Keratinocyte (primary cell): Measurements from ENCODE around the gene NFAT5. TPM values are rescaled to one million over a fixed set of nuclear protein-coding genes. Genes with fewer than 3 reads are reported as not detected.

Experiments
- DNase-seq: peaks from one replicate; pipeline ENCODE4 v3.0.0-alpha.2; 2011; ENCODE audit warnings: low read depth, missing footprints, low spot score
- FAIRE-seq: peaks from 2 replicates; lab custom pipeline; 2011; peaks lifted over from hg19 to GRCh38; lab: Jason Lieb, UNC
- H2AFZ ChIP-seq: 2 replicates; pipeline ENCODE4 v1.6.0; 2012; ENCODE audit warnings: low read length, control low read depth, inconsistent platforms; ENCODE audit not compliant: control insufficient read depth
- H3K27ac ChIP-seq: 2 replicates; pipeline ENCODE4 v1.5.1; 2011; ENCODE audit warnings: low read length; ENCODE audit not compliant: control insufficient read depth, insufficient read depth
- H3K27me3 ChIP-seq: 3 replicates; pipeline ENCODE4 v1.6.0; 2011; ENCODE audit warnings: low read length; ENCODE audit not compliant: control insufficient read depth, insufficient read depth; ENCODE audit errors: extremely low read depth
- H3K36me3 ChIP-seq, 2 experiments: 2 replicates in 1 of 2; 3 replicates in 1 of 2; pipeline ENCODE4 v1.5.1; 2011; ENCODE audit warnings: low read length in 2 of 2, mild to moderate bottlenecking in 1 of 2; ENCODE audit not compliant: control insufficient read depth in 2 of 2, insufficient read depth in 2 of 2; ENCODE audit errors: extremely low read depth in 1 of 2
- H3K4me1 ChIP-seq: 3 replicates; pipeline ENCODE4 v1.5.1; 2011; ENCODE audit warnings: low read length; ENCODE audit not compliant: control insufficient read depth, insufficient read depth; ENCODE audit errors: extremely low read depth
- H3K4me2 ChIP-seq: 3 replicates; pipeline ENCODE4 v1.6.0; 2011; ENCODE audit warnings: low read depth, low read length; ENCODE audit not compliant: control insufficient read depth, insufficient read depth; ENCODE audit errors: extremely low read depth
- H3K4me3 ChIP-seq, 3 experiments: fragments of 200-600 bp in 1 of 3; sonication (generic) in 1 of 3; 2 replicates in 2 of 3; 3 replicates in 1 of 3; pipeline ENCODE4 v1.5.1; 2011 to 2016; ENCODE audit warnings: low read length in 3 of 3, mild to moderate bottlenecking in 3 of 3, control low read depth in 2 of 3, inconsistent platforms in 1 of 3, low read depth in 1 of 3, mixed read lengths in 1 of 3, mixed run types in 1 of 3, moderate library complexity in 1 of 3; ENCODE audit not compliant: control insufficient read depth in 2 of 3, insufficient read depth in 2 of 3; ENCODE audit errors: extremely low read depth in 1 of 3
- H3K79me2 ChIP-seq: 2 replicates; pipeline ENCODE4 v1.6.0; 2012; ENCODE audit warnings: low read length; ENCODE audit not compliant: control insufficient read depth, insufficient read depth
- H3K9ac ChIP-seq: 3 replicates; pipeline ENCODE4 v1.6.0; 2011; ENCODE audit warnings: low read length; ENCODE audit not compliant: control insufficient read depth, insufficient read depth; ENCODE audit errors: extremely low read depth
- H3K9me1 ChIP-seq: 3 replicates; pipeline ENCODE4 v1.6.0; 2011; ENCODE audit warnings: low read length; ENCODE audit not compliant: control insufficient read depth, insufficient read depth; ENCODE audit errors: extremely low read depth
- H3K9me3 ChIP-seq: 2 replicates; pipeline ENCODE4 v1.5.1; 2012; ENCODE audit warnings: low read depth, low read length; ENCODE audit not compliant: control insufficient read depth
- H4K20me1 ChIP-seq: 3 replicates; pipeline ENCODE4 v1.6.0; 2011; ENCODE audit warnings: low read length; ENCODE audit not compliant: control insufficient read depth, insufficient read depth; ENCODE audit errors: extremely low read depth
- EZH2 ChIP-seq: IDR thresholded peaks from one replicate; pipeline ENCODE4 v1.6.1; 2012; ENCODE audit warnings: inconsistent platforms, mild to moderate bottlenecking, low read length, moderate library complexity
- dilution Hi-C: fragments of 300-500 bp; cut with MboI; formaldehyde crosslinking; loops from one replicate; pipeline ENCODE4 v1.7.0; 2020; ENCODE audit warnings: low sequenced_read_pairs; ENCODE audit not compliant: extremely low pct_ligation_motif_present
- polyA plus RNA-seq, 5 experiments: library from polyadenylated mRNA; depleted of rRNA in 3 of 5; stranded (reverse) in 3 of 5; stranded (forward) in 1 of 5; unstranded in 1 of 5; fragments of >200 nt; gene quantifications; 1 replicate in 1 of 5; 2 replicates in 3 of 5; 3 replicates in 1 of 5; pipeline versions ENCODE4 v1.2.1 to v1.2.3, GENCODE V29; 2011 to 2012; ENCODE audit warnings: missing spikeins in 2 of 5, low read depth in 1 of 5, low replicate concordance in 1 of 5
- TF ChIP-seq, protein P1 (sequence below), 3 experiments: IDR thresholded peaks in 1 of 3; conservative IDR thresholded peaks in 1 of 3; optimal IDR thresholded peaks in 1 of 3; 2 replicates in 2 of 3; 3 replicates in 1 of 3; pipeline versions ENCODE3 to v1.5.1; 2011; ENCODE audit warnings: low read length in 3 of 3, mild to moderate bottlenecking in 3 of 3, moderate library complexity in 2 of 3, control low read depth in 1 of 3, inconsistent platforms in 1 of 3; ENCODE audit not compliant: insufficient read depth in 2 of 3; ENCODE audit errors: extremely low read depth in 1 of 3

Gene NFAT5
- polyA plus RNA-seq, 1 donor (not counting 4 experiments of a cell fraction or from before 2014, with no cell fraction given), result 24.9 TPM

DNA sequence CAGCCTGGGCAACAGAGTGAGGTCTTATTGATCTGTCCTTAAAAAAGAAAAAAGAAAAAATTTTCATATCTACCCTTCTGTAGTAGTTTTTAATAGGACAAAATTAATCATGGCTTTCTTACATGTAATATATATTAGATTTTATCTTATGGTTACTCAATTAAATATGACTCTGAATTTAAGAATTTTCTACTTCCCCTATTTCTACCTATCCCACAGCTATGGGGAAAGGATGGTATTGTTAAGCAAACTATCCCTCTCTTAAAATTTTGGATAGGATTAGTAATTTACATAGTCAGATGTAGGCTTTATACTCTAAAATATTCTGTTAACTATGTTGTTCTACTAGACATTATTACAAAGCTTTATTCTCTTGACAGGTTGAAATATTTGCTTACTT, 98.1 kb downstream of the NFAT5 start:
- TF ChIP-seq, protein P1, sequence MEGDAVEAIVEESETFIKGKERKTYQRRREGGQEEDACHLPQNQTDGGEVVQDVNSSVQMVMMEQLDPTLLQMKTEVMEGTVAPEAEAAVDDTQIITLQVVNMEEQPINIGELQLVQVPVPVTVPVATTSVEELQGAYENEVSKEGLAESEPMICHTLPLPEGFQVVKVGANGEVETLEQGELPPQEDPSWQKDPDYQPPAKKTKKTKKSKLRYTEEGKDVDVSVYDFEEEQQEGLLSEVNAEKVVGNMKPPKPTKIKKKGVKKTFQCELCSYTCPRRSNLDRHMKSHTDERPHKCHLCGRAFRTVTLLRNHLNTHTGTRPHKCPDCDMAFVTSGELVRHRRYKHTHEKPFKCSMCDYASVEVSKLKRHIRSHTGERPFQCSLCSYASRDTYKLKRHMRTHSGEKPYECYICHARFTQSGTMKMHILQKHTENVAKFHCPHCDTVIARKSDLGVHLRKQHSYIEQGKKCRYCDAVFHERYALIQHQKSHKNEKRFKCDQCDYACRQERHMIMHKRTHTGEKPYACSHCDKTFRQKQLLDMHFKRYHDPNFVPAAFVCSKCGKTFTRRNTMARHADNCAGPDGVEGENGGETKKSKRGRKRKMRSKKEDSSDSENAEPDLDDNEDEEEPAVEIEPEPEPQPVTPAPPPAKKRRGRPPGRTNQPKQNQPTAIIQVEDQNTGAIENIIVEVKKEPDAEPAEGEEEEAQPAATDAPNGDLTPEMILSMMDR (optimal IDR thresholded peaks at IDR 0.05 in 1 of 3, IDR thresholded peaks at IDR 0.05 in 1 of 3, conservative IDR thresholded peaks at IDR 0.05 in 1 of 3; ENCODE audit: extremely low read depth in 1 of 3, insufficient read depth in 2 of 3, low read length in 3 of 3), result no peak
- TF ChIP-seq EZH2, result no peak
- no peak overlapping the region for H3K4me2 ChIP-seq
- peaks cover 3% of the 10 kb centered on the region for H3K4me1 ChIP-seq
- H3K9me1 ChIP-seq, result no peaks in the 10 kb centered on the region
- no peak for DNase-seq
- no peak for FAIRE-seq
- no peak overlapping the region for H3K27ac ChIP-seq
- H3K79me2 ChIP-seq, result peaks cover under 1% of the 10 kb centered on the region
- no peak overlapping the region for H2AFZ ChIP-seq
- no peaks in the 10 kb centered on the region for H3K9me3 ChIP-seq
- H3K27me3 ChIP-seq, result no peaks in the 10 kb centered on the region
- no peaks in the 10 kb centered on the region for H4K20me1 ChIP-seq
- H3K36me3 ChIP-seq, result peaks cover 9 to 11% of the 10 kb centered on the region in 2 experiments
- H3K4me3 ChIP-seq, result no peak overlapping the region
- dilution Hi-C loops, result no loop called here
- H3K9ac ChIP-seq, result no peak overlapping the region

DNA sequence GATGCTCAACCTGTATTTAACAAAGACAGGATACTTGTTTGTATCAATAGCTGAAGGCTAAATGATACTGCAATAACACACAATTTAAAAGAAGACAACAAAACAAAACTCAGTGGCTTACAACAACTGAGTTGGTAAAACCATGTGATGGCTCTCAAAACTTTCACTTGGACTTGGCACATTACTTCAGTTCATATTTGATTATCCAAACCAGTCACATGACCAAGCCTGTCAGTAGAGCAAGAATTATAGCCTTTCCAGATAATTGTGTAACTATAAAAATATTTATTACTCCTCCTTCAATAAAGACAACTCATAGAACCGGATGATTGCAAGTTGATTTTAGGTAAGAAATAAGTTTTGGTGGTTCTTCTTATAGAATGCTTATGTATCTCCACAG, 103.8 kb downstream of the NFAT5 start:
- H3K4me1 ChIP-seq, result no peaks in the 10 kb centered on the region
- H4K20me1 ChIP-seq, result no peaks in the 10 kb centered on the region
- dilution Hi-C loops, result no loop called here
- no peak for FAIRE-seq
- no peak overlapping the region for H3K27ac ChIP-seq
- no peak overlapping the region for H3K4me3 ChIP-seq
- no peak for TF ChIP-seq EZH2
- TF ChIP-seq, protein P1 (optimal IDR thresholded peaks at IDR 0.05 in 1 of 3, IDR thresholded peaks at IDR 0.05 in 1 of 3, conservative IDR thresholded peaks at IDR 0.05 in 1 of 3; ENCODE audit: extremely low read depth in 1 of 3, insufficient read depth in 2 of 3, low read length in 3 of 3), result no peak
- H2AFZ ChIP-seq, result no peak overlapping the region
- no peak for DNase-seq
- H3K4me2 ChIP-seq, result no peak overlapping the region
- no peaks in the 10 kb centered on the region for H3K9me3 ChIP-seq
- no peaks in the 10 kb centered on the region for H3K9me1 ChIP-seq
- no peak overlapping the region for H3K9ac ChIP-seq
- peaks cover 11 to 25% of the 10 kb centered on the region in 2 experiments for H3K36me3 ChIP-seq
- H3K79me2 ChIP-seq, result peaks cover 2% of the 10 kb centered on the region
- H3K27me3 ChIP-seq, result no peaks in the 10 kb centered on the region
